SK-N-SH (cell line): ENCODE data around the gene TMEM131. TPM values are rescaled to one million over a fixed set of nuclear protein-coding genes. Genes with fewer than 3 reads are reported as not detected.

Experiments used
- CTCF ChIA-PET: fragments of 300-600, 350-600 bp; formaldehyde crosslinking; extraction: SDS; loops from one replicate; lab custom pipeline; 2021; lab: Yijun Ruan, JAX
- POLR2A ChIA-PET: fragments of 350-600 bp; sonication (Branson Sonifier 250); formaldehyde crosslinking; extraction: SDS; loops from one replicate; lab custom pipeline; 2020; ENCODE audit warnings: antibody characterized with exemption, inconsistent platforms; lab: Yijun Ruan, JAX
- DNase-seq: peaks from one replicate; pipeline ENCODE4 v3.0.0; 2012
- H2AFZ ChIP-seq: fragments of 200-600 bp; sonication (generic); 2 replicates; pipeline ENCODE4 v1.8.1; 2016; ENCODE audit warnings: antibody characterized with exemption, mild to moderate bottlenecking, low read depth
- H3F3A ChIP-seq: fragments of 200-600 bp; sonication (generic); replicated peaks from 2 replicates; pipeline ENCODE3; 2016; ENCODE audit warnings: antibody characterized with exemption, mild to moderate bottlenecking; ENCODE audit not compliant: insufficient read depth
- H3K27ac ChIP-seq, 2 experiments: fragments of 200-500 bp in 1 of 2; fragments of 200-600 bp in 1 of 2; sonication (Bioruptor generic) in 1 of 2; sonication (generic), shearing (Covaris generic) in 1 of 2; 2 replicates each; pipeline versions ENCODE4 v1.5.1 to v1.6.1; 2014 to 2016; ENCODE audit warnings: low read depth in 2 of 2, inconsistent platforms in 1 of 2, low read length in 1 of 2, mild to moderate bottlenecking in 1 of 2, mixed read lengths in 1 of 2
- H3K27me3 ChIP-seq: fragments of 200-600 bp; sonication (generic), shearing (Covaris generic); 2 replicates; pipeline ENCODE4 v1.6.1; 2016; ENCODE audit warnings: mixed run types; ENCODE audit not compliant: insufficient read depth
- H3K36me3 ChIP-seq, 2 experiments: fragments of 200-500 bp in 1 of 2; fragments of 200-600 bp in 1 of 2; sonication (Bioruptor generic) in 1 of 2; sonication (generic) in 1 of 2; replicated peaks in 1 of 2; 2 replicates each; pipeline versions ENCODE3 to v1.5.1; 2014 to 2016; ENCODE audit warnings: low read length in 1 of 2, mild to moderate bottlenecking in 1 of 2; ENCODE audit not compliant: insufficient read depth in 2 of 2, control insufficient read depth in 1 of 2
- H3K4me1 ChIP-seq, 2 experiments: fragments of 200-500 bp in 1 of 2; fragments of 200-600 bp in 1 of 2; sonication (Bioruptor generic) in 1 of 2; sonication (generic), shearing (Covaris generic) in 1 of 2; 2 replicates each; pipeline versions ENCODE4 v1.5.1 to v1.6.1; 2014 to 2016; ENCODE audit warnings: low read depth in 1 of 2, low read length in 1 of 2, mixed run types in 1 of 2; ENCODE audit not compliant: insufficient read depth in 2 of 2, control insufficient read depth in 1 of 2
- H3K4me2 ChIP-seq: fragments of 200-600 bp; sonication (generic), shearing (Covaris generic); 2 replicates; pipeline ENCODE4 v1.6.1; 2017; ENCODE audit warnings: mixed run types
- H3K4me3 ChIP-seq, 2 experiments: fragments of 200-500 bp in 1 of 2; fragments of 200-600 bp in 1 of 2; sonication (Bioruptor generic) in 1 of 2; sonication (generic), shearing (Covaris generic) in 1 of 2; 2 replicates each; pipeline versions ENCODE4 v1.5.1 to v1.8.1; 2014 to 2016; ENCODE audit warnings: low read depth in 2 of 2, inconsistent platforms in 1 of 2, low read length in 1 of 2, mild to moderate bottlenecking in 1 of 2, mixed read lengths in 1 of 2, moderate library complexity in 1 of 2
- H3K79me2 ChIP-seq: fragments of 200-600 bp; sonication (generic); 2 replicates; pipeline ENCODE4 v1.8.1; 2017; ENCODE audit warnings: mild to moderate bottlenecking; ENCODE audit not compliant: insufficient read depth
- H3K9ac ChIP-seq: fragments of 200-600 bp; sonication (generic); 2 replicates; pipeline ENCODE4 v1.6.1; 2017; ENCODE audit warnings: mixed run types
- H3K9me2 ChIP-seq: fragments of 200-600 bp; sonication (generic); 2 replicates; pipeline ENCODE4 v1.6.1; 2017; ENCODE audit warnings: mixed run types
- H3K9me3 ChIP-seq: fragments of 200-600 bp; sonication (generic); 2 replicates; pipeline ENCODE4 v1.6.1; 2017; ENCODE audit warnings: mixed run types, mild to moderate bottlenecking, moderate library complexity
- H4K20me1 ChIP-seq: fragments of 200-600 bp; sonication (generic); 2 replicates; pipeline ENCODE4 v1.6.1; 2017; ENCODE audit warnings: mild to moderate bottlenecking, mixed run types; ENCODE audit not compliant: insufficient read depth
- CHD2 ChIP-seq: fragments of 150-350 bp; IDR thresholded peaks from 2 replicates; pipeline ENCODE4 v1.6.1; 2018; ENCODE audit warnings: low read length; ENCODE audit not compliant: partially characterized antibody
- GABPA ChIP-seq: IDR thresholded peaks from 2 replicates; pipeline ENCODE4 v1.4.0; 2012; ENCODE audit warnings: low read depth, mild to moderate bottlenecking
- GATA2 ChIP-seq: sonication (generic); formaldehyde crosslinking; IDR thresholded peaks from 2 replicates; pipeline ENCODE4 v1.5.0; 2020; ENCODE audit warnings: mild to moderate bottlenecking, missing genetic modification reagents
- MXI1 ChIP-seq: IDR thresholded peaks from 2 replicates; pipeline ENCODE4 v1.6.1; 2012; ENCODE audit warnings: mild to moderate bottlenecking, low read depth, low read length, improper control_type of control experiment
- NFIC ChIP-seq: IDR thresholded peaks from 2 replicates; pipeline ENCODE4 v1.4.0; 2012; ENCODE audit warnings: borderline replicate concordance
- PBX3 ChIP-seq: IDR thresholded peaks from 2 replicates; pipeline ENCODE4; 2012
- POLR2AphosphoS5 ChIP-seq: IDR thresholded peaks from 2 replicates; pipeline ENCODE4 v1.6.1; 2012; ENCODE audit warnings: low read depth, low read length
- RFX5 ChIP-seq: IDR thresholded peaks from 2 replicates; pipeline ENCODE4 v1.6.1; 2012; ENCODE audit warnings: mild to moderate bottlenecking, improper control_type of control experiment, low read length
- RXRA ChIP-seq: IDR thresholded peaks from 2 replicates; pipeline ENCODE4 v1.4.0; 2012; ENCODE audit warnings: low read depth, mild to moderate bottlenecking, borderline replicate concordance
- SIN3A ChIP-seq: IDR thresholded peaks from 2 replicates; pipeline ENCODE4 v1.6.1; 2012; ENCODE audit warnings: low read depth, mild to moderate bottlenecking, low read length, moderate library complexity, borderline replicate concordance
- SMC3 ChIP-seq: IDR thresholded peaks from 2 replicates; pipeline ENCODE4 v1.6.1; 2012; ENCODE audit warnings: low read depth, low read length, improper control_type of control experiment
- TAF1 ChIP-seq: IDR thresholded peaks from 2 replicates; pipeline ENCODE4 v1.6.1; 2012; ENCODE audit warnings: low read depth, mild to moderate bottlenecking, low read length, moderate library complexity, borderline replicate concordance
- TEAD4 ChIP-seq: IDR thresholded peaks from 2 replicates; pipeline ENCODE4 v1.4.0; 2012; ENCODE audit warnings: mild to moderate bottlenecking, borderline replicate concordance; ENCODE audit not compliant: insufficient read depth
- USF1 ChIP-seq: IDR thresholded peaks from 2 replicates; pipeline ENCODE4 v1.4.0; 2012; ENCODE audit warnings: low read depth, borderline replicate concordance
- ZBTB33 ChIP-seq: IDR thresholded peaks from 2 replicates; pipeline ENCODE4 v1.4.0; 2012; ENCODE audit warnings: low read depth, borderline replicate concordance
- WGBS: methylation state at CpG from one replicate; pipeline ENCODE4 v1.1.6; 2017; ENCODE audit warnings: low lambda C conversion rate; 5-methylcytosine and 5-hydroxymethylcytosine counted together
- polyA plus RNA-seq, 3 experiments: library from polyadenylated mRNA; depleted of rRNA; stranded (reverse); fragments of >200 nt; gene quantifications; 2 replicates each; pipeline ENCODE4 v1.2.3, GENCODE V29; 2012
- TF ChIP-seq, protein P1 (sequence below): IDR thresholded peaks from 2 replicates; pipeline ENCODE4 v1.6.1; 2012; ENCODE audit warnings: mild to moderate bottlenecking, low read depth, low read length, moderate library complexity
- TF ChIP-seq, protein P2 (sequence below): fragments of 150-350 bp; IDR thresholded peaks from 2 replicates; pipeline ENCODE4 v1.6.1; 2017; ENCODE audit warnings: antibody characterized with exemption, low read length, low read depth, borderline replicate concordance

The TMEM131 gene
- polyA plus RNA-seq, 1 of the 3 experiments (the other 2 are of a cell fraction) = 9.1 TPM

GRCh38 chr2:97755491-97755890 lies 240.3 kb downstream of the TMEM131 start:
- no peak overlapping the region for H2AFZ ChIP-seq

More at GRCh38 chr2:97755491-97755890, 240.3 kb downstream of the TMEM131 start:
- H3K36me3 ChIP-seq = peaks cover 23 to 41% of the 10 kb centered on the region in 2 experiments
- no peak for TF ChIP-seq PBX3
- TF ChIP-seq GATA2 (CRISPR knock-in tag) = no peak
- TF ChIP-seq RFX5 = no peak
- TF ChIP-seq, protein P1, sequence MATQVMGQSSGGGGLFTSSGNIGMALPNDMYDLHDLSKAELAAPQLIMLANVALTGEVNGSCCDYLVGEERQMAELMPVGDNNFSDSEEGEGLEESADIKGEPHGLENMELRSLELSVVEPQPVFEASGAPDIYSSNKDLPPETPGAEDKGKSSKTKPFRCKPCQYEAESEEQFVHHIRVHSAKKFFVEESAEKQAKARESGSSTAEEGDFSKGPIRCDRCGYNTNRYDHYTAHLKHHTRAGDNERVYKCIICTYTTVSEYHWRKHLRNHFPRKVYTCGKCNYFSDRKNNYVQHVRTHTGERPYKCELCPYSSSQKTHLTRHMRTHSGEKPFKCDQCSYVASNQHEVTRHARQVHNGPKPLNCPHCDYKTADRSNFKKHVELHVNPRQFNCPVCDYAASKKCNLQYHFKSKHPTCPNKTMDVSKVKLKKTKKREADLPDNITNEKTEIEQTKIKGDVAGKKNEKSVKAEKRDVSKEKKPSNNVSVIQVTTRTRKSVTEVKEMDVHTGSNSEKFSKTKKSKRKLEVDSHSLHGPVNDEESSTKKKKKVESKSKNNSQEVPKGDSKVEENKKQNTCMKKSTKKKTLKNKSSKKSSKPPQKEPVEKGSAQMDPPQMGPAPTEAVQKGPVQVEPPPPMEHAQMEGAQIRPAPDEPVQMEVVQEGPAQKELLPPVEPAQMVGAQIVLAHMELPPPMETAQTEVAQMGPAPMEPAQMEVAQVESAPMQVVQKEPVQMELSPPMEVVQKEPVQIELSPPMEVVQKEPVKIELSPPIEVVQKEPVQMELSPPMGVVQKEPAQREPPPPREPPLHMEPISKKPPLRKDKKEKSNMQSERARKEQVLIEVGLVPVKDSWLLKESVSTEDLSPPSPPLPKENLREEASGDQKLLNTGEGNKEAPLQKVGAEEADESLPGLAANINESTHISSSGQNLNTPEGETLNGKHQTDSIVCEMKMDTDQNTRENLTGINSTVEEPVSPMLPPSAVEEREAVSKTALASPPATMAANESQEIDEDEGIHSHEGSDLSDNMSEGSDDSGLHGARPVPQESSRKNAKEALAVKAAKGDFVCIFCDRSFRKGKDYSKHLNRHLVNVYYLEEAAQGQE = no peak
- no peak for TF ChIP-seq ZBTB33
- no peak for TF ChIP-seq MXI1
- TF ChIP-seq USF1 = no peak
- no peak for TF ChIP-seq POLR2AphosphoS5
- no peak for TF ChIP-seq SMC3
- TF ChIP-seq, protein P2, sequence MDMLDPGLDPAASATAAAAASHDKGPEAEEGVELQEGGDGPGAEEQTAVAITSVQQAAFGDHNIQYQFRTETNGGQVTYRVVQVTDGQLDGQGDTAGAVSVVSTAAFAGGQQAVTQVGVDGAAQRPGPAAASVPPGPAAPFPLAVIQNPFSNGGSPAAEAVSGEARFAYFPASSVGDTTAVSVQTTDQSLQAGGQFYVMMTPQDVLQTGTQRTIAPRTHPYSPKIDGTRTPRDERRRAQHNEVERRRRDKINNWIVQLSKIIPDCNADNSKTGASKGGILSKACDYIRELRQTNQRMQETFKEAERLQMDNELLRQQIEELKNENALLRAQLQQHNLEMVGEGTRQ = no peak
- TF ChIP-seq TEAD4 = no peak
- TF ChIP-seq TAF1 = no peak
- TF ChIP-seq CHD2 = no peak
- no peak for TF ChIP-seq NFIC
- TF ChIP-seq GABPA = no peak
- TF ChIP-seq RXRA = no peak
- TF ChIP-seq SIN3A = no peak
- H3K9me3 ChIP-seq = no peaks in the 10 kb centered on the region
- WGBS = 91% methylated on average over 2 of the region's 2 CpGs
- H3K4me2 ChIP-seq = no peak overlapping the region
- H3K9ac ChIP-seq = no peak overlapping the region
- H3K79me2 ChIP-seq = no peaks in the 10 kb centered on the region
- H3F3A ChIP-seq = no peaks in the 10 kb centered on the region
- no peaks in the 10 kb centered on the region for H3K4me1 ChIP-seq
- no peaks in the 10 kb centered on the region for H4K20me1 ChIP-seq
- no peak overlapping the region for H3K27ac ChIP-seq
- POLR2A ChIA-PET = no interaction called here
- no peak for DNase-seq
- no peaks in the 10 kb centered on the region for H3K9me2 ChIP-seq
- CTCF ChIA-PET = interaction anchor here (1.3 to 6.0 kb wide), 3 partner anchors 15 to 514 kb away, joined by 3 to 37 read pairs (median 4); no protein-coding TSS in a partner anchor
- no peaks in the 10 kb centered on the region for H3K27me3 ChIP-seq
- no peak overlapping the region for H3K4me3 ChIP-seq
